ENCODE measurements around the gene CDH18. TPM values are rescaled to one million over a fixed set of nuclear protein-coding genes. Genes with fewer than 3 reads are reported as not detected.
"Not testable (repeated sequence)": the region's sequence is repeated elsewhere in the genome, so short reads cannot be mapped to it uniquely, and the experiment has no call there.

CDH18 gene
- total and polyA plus RNA-seq, 2 of the 4 experiments (the other 2 are of a cell fraction): 0.24 to 1.1 TPM

- H4K20me1 ChIP-seq (ENCODE audit: insufficient read depth, low read length); H3K27ac ChIP-seq (ENCODE audit: insufficient read depth, low read length); POLR2A ChIA-PET (ENCODE audit: unreplicated experiment); H2AK9ac ChIP-seq (replicated peaks; ENCODE audit: low read depth, low read length, poor library complexity); in situ Hi-C loops (cut with MboI; ENCODE audit: low sequenced_read_pairs); H3K4me1 ChIP-seq (ENCODE audit: control insufficient read depth, insufficient read depth, low read length); H3K4me2 ChIP-seq (ENCODE audit: low read depth, low read length); H3K79me1 ChIP-seq (ENCODE audit: low read depth in 1 of 2, low read length in 2 of 2); H2AFZ ChIP-seq (replicated peaks; ENCODE audit: low read length, poor library complexity); H4K91ac ChIP-seq (ENCODE audit: insufficient read depth, low read depth, low read length); H3K27me3 ChIP-seq (ENCODE audit: control insufficient read depth, insufficient read depth, low read length); H3K9ac ChIP-seq (ENCODE audit: low read depth, low read length); H2BK20ac ChIP-seq (ENCODE audit: low read depth, low read length); H3K4ac ChIP-seq (ENCODE audit: low read depth, low read length); H3K23ac ChIP-seq (ENCODE audit: low read depth, low read length); H2BK15ac ChIP-seq (ENCODE audit: low read depth, low read length); H3K9me3 ChIP-seq (ENCODE audit: control insufficient read depth, insufficient read depth, low read length); H4K5ac ChIP-seq (ENCODE audit: low read depth, low read length); H3K4me3 ChIP-seq (ENCODE audit: insufficient read depth, low read depth, low read length); H3K9me1 ChIP-seq (ENCODE audit: insufficient read depth, low read length); ATAC-seq (ENCODE audit: low read depth); H3K36me3 ChIP-seq (ENCODE audit: control insufficient read depth, insufficient read depth, low read length); DNase-seq; H4K8ac ChIP-seq (ENCODE audit: low read depth in 2 of 2, low read length in 2 of 2); intact Hi-C loops (cut with micrococcal nuclease); H3K14ac ChIP-seq (replicated peaks; ENCODE audit: low read depth, low read length); BruUV-seq (replicated peaks); CTCF ChIA-PET; H3K56ac ChIP-seq (ENCODE audit: extremely low read depth, insufficient read depth, low read length); H3K18ac ChIP-seq (ENCODE audit: low read depth, low read length); H2BK5ac ChIP-seq (ENCODE audit: low read depth, low read length, poor library complexity, severe bottlenecking); dilution Hi-C loops (cut with HindIII; ENCODE audit: low sequenced_read_pairs, unreplicated experiment); H2AK5ac ChIP-seq (ENCODE audit: low read depth, low read length); H2BK120ac ChIP-seq (ENCODE audit: low read depth, low read length): not testable (repeated sequence)
- WGBS, 2 experiments (ENCODE audit: extremely low coverage in 2 of 2, insufficient read length in 1 of 2): no CpG with 5 or more reads among the region's 5 CpGs
Observed at GRCh38 chr5:19776886-19777285, 211.1 kb downstream of the CDH18 start.
